GM20000 (cell line): ENCODE measurements around the gene PSMA6.
"Not testable (repeated sequence)": the region's sequence is repeated elsewhere in the genome, so short reads cannot be mapped to it uniquely, and the experiment has no call there.

Source experiments
- DNase-seq: peaks from one replicate; pipeline ENCODE4 v3.0.0; 2012; ENCODE audit warnings: low spot score
- TF ChIP-seq, protein P1 (sequence below): IDR thresholded peaks from 2 replicates; pipeline ENCODE4 v1.5.1; 2012; ENCODE audit warnings: mild to moderate bottlenecking, control low read depth; ENCODE audit errors: extremely low read depth, missing control alignments

Gene PSMA6

DNA sequence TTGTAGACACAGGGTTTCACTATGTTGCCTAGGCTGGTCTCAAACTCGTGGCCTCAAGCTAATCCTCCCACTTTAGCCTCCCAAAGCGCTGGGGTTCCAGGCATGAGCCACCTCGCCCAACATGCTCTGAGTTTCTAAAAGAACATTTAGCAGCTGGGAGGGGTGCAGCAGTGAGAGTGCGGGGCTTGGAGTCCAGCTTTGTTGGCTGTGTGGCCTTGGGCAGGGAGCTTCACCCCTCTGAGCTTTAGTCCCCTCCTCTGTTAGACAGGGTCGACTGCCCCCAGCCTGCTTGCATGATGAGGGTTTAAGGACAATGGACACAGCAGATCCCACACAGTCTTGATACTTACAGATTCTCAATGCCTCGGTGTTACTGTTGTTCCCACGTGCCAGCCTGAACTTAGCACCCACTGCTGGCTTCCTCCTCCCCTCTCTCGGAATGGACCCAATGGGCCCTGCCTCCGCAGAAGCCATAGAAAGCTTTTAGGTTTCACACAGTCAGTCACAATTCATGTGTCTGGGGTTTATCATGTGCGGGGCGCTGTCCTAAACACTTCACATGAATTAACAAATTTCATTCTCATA lies 54.6 kb downstream of the PSMA6 start:
- TF ChIP-seq, protein P1, sequence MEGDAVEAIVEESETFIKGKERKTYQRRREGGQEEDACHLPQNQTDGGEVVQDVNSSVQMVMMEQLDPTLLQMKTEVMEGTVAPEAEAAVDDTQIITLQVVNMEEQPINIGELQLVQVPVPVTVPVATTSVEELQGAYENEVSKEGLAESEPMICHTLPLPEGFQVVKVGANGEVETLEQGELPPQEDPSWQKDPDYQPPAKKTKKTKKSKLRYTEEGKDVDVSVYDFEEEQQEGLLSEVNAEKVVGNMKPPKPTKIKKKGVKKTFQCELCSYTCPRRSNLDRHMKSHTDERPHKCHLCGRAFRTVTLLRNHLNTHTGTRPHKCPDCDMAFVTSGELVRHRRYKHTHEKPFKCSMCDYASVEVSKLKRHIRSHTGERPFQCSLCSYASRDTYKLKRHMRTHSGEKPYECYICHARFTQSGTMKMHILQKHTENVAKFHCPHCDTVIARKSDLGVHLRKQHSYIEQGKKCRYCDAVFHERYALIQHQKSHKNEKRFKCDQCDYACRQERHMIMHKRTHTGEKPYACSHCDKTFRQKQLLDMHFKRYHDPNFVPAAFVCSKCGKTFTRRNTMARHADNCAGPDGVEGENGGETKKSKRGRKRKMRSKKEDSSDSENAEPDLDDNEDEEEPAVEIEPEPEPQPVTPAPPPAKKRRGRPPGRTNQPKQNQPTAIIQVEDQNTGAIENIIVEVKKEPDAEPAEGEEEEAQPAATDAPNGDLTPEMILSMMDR = no peak
- DNase-seq = no peak

DNA sequence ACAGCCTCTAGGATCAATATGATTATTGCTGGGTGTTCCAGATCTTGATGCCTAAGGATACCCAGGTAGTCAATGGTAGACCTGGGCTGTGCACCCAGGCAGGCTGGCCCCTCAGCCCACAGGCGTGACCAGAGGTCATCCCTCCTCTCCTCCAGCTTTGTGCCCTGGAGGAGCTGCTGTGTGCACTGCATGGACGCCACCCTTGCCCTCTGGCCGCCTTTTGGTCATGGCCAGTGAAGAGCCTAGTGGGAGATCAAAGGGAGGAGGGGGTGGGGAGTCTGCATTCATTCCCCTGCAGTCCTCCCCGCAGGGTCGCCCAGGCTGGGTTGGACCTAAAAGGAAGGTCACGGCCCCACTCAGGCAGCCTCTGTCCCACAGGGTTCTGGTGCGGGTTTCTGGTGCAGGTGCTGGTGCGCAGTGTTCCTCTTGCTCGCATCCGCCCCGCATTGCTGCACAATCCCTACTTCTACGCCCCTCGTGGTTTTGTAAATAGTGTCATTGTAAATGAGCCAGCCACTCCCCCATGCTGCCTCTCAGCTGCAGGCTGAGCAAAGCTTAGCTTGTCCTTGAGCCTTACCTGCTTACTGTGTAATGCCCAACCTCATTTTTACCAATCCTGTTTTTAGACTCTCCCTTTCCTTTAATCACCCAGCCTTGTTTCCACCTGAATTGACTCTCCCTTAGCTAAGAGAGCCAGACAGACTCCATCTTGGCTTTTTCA lies 55.3 kb downstream of the PSMA6 start:
- TF ChIP-seq, protein P1 = no peak
- no peak for DNase-seq

DNA sequence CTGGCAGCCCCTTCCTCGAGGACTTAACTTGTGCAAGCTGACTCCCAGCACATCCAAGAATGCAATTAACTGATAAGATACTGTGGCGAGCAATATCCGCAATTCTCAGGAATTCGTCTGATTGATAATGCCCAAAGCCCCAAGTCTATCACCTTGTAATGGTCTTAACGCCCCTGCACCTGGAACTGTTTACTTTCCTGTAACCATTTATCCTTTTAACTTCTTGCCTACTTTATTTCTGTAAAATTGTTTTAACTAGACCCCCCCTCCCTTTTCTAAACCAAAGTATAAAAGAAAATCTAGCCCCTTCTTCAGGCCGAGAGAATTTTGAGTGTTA lies 55.8 kb downstream of the PSMA6 start:
- not testable (repeated sequence) for DNase-seq

DNA sequence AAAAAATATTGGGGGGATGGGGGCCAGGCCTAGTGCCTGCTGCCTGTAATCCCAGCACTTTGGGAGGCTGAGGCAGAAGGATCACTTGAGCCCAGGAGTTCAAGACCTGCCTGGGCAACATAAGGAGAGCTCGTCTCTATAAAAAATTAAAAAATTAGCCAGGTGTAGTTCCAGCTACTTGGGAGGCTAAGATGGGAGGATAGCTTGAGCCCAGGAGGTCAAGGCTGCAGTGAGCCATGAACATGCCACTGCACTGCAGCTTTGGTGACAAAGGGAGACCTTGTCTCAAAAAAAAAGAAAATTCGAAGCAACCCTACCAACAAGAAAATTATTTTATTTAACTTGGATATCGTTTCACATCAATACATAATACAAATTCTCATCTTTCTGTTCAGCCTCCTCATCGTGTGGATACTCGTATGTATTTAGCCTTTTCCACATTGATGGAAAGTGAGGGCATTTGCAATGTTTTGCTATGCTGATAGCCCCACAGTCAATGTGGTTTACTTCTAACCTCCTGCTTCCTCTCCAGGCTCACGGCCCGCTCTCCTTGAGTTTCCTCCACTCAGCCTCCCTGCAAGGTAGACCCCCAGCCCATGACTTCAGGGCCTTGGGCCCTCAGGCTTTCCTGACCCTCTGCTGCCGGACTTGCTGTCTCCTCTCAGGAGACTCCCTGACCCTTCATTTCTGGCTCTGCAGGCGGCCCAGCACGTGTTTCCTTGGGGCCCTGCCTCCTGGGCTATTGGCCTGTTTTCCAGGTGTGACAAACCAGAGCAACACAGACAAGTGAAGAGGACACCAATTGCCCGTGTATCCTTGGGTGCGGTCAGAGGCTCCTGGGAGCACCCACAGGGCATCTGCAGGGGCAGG lies 57.5 kb downstream of the PSMA6 start:
- no peak for DNase-seq

DNA sequence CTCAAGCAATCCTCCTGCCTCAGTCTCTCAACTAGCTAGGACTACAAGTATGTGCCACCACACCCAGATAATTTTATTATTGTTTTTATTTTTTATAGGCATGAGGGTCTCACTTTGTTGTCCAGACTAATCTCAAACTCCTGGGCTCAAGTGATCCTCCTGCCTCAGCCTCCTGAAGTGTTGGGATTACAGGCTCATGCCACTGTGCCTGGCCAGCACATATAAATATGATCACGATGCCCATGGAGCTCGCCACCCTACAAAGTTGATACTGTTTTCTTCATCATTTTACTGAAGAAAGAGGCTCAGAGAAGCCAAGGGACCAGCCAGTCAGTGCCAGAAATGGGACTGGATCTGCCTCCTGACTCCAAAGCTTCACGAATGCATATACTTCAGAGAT lies 59.3 kb downstream of the PSMA6 start:
- TF ChIP-seq, protein P1 = no peak
- no peak for DNase-seq

More for the DNA sequence above, 57.5 kb downstream of the PSMA6 start:
- TF ChIP-seq, protein P1 = no peak

DNA sequence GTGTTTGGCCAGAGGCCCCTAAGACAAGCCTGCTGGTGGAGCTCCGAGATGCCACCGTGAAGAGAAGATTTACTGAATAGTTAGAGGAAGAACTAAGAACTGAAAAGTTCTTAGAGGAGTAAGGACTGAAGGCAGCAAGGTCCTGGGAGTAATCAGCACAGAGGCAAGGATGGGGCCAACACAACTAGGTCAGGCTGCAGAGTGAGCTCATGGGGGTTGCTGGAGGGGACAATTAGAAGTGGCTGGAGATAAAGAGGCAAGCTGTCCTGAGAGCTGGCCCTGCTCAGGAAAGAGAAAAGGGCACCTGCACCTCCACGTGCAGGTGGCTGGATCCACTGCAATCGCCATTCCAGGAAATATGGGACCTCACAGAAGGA lies 59.7 kb downstream of the PSMA6 start:
- TF ChIP-seq, protein P1 = no peak
- DNase-seq = no peak

DNA sequence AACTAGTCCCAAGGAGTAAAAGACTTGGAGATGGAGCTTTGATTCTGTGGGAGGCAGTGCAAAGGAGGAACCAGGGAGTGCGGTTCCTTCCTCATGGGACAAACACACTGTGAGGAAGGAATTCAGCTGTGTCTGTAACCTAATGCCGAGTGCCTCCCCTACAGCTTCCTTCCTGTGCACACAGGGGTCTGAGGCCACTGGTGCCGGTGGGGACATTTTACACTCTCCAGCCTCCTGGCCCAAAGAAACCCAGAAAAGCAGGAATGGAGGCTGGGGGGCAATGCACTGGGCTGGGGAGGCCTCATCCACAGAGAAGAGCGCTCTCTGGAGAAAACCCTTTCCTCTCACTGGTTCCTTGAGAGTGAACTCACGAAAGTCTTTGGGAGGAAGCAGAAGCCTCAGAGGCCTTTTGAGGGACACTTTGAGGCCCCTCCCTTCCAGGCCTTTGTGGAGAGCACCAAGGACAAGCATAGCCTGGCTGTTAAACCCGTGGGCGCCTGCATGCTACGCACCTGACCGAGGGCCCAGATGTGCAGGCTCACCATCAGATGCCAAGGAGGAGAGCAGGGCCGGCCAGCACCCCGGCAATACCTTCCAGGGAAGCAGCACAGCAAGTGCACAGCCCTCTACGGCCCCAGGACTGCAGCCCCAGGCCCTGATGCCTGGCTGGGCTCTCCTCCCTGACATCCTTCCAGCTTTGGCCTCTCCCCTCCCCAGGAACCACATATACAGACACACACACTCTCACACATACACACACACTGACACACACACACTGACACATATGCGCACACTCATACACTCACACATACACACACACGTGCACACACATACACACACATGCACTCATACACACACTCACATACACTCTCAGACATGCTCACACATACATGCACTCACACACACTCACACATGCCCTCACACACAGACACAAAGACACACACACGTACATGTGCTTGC lies 60.4 kb downstream of the PSMA6 start:
- no peak for DNase-seq
- TF ChIP-seq, protein P1 = no peak
